IMR-90 (cell line): Measurements from ENCODE around the gene ASTN2. TPM values are rescaled to one million over a fixed set of nuclear protein-coding genes. Genes with fewer than 3 reads are reported as not detected.

Experiments used
- ATAC-seq: fragments of 200-7000 bp; cut with Tn5 transposase; 2 replicates; pipeline ENCODE4 v1.9.1; 2020; ENCODE audit warnings: low read depth, mild to moderate bottlenecking, moderate library complexity
- BruUV-seq: library from RNA; stranded (reverse); fragments of 400-500 nt; replicated peaks from 2 replicates; lab custom pipeline; 2021; lab: Mats Ljungman, UMichigan
- CTCF ChIA-PET: fragments of 300-600 bp; formaldehyde crosslinking; extraction: SDS; loops from one replicate; lab custom pipeline; 2021; ENCODE audit warnings: antibody characterized with exemption; lab: Yijun Ruan, JAX
- POLR2A ChIA-PET: fragments of 300-600 bp; sonication (Branson Sonifier 250); formaldehyde crosslinking; loops from one replicate; lab custom pipeline; 2022; ENCODE audit warnings: antibody characterized with exemption; ENCODE audit not compliant: unreplicated experiment; lab: Charles Lee
- DNase-seq: peaks from one replicate; pipeline ENCODE4 v3.0.0; 2013
- H2AFZ ChIP-seq: replicated peaks from 2 replicates; pipeline ENCODE3; 2013; ENCODE audit warnings: low read length, mild to moderate bottlenecking; ENCODE audit not compliant: poor library complexity
- H2AK5ac ChIP-seq: 2 replicates; pipeline ENCODE4 v1.6.1; 2013; ENCODE audit warnings: low read depth, low read length, inconsistent platforms
- H2AK9ac ChIP-seq: replicated peaks from 2 replicates; pipeline ENCODE3; 2013; ENCODE audit warnings: mild to moderate bottlenecking, low read depth, low read length, moderate library complexity; ENCODE audit not compliant: poor library complexity
- H2BK120ac ChIP-seq: 2 replicates; pipeline ENCODE4 v1.6.1; 2013; ENCODE audit warnings: low read depth, low read length, inconsistent platforms
- H2BK15ac ChIP-seq: 3 replicates; pipeline ENCODE4 v1.6.1; 2013; ENCODE audit warnings: low read depth, low read length, inconsistent platforms
- H2BK20ac ChIP-seq: 2 replicates; pipeline ENCODE4 v1.6.1; 2013; ENCODE audit warnings: low read depth, mild to moderate bottlenecking, inconsistent platforms, low read length, moderate library complexity
- H2BK5ac ChIP-seq: 2 replicates; pipeline ENCODE4 v1.6.1; 2013; ENCODE audit warnings: mild to moderate bottlenecking, low read depth, low read length, inconsistent platforms; ENCODE audit not compliant: poor library complexity, severe bottlenecking
- H3K14ac ChIP-seq: replicated peaks from 2 replicates; pipeline ENCODE4 v1.6.1; 2013; ENCODE audit warnings: low read depth, low read length, inconsistent platforms
- H3K18ac ChIP-seq: 2 replicates; pipeline ENCODE4 v1.6.1; 2013; ENCODE audit warnings: low read depth, low read length, control low read depth
- H3K23ac ChIP-seq: 2 replicates; pipeline ENCODE4 v1.6.1; 2013; ENCODE audit warnings: low read depth, low read length, inconsistent platforms
- H3K27ac ChIP-seq: 2 replicates; pipeline ENCODE4 v1.5.1; 2013; ENCODE audit warnings: mild to moderate bottlenecking, control low read depth, low read length; ENCODE audit not compliant: insufficient read depth
- H3K27me3 ChIP-seq: 2 replicates; pipeline ENCODE4 v1.6.1; 2013; ENCODE audit warnings: low read length; ENCODE audit not compliant: control insufficient read depth, insufficient read depth
- H3K36me3 ChIP-seq: 2 replicates; pipeline ENCODE4 v1.6.1; 2013; ENCODE audit warnings: low read length, mixed read lengths; ENCODE audit not compliant: control insufficient read depth, insufficient read depth
- H3K4ac ChIP-seq: 2 replicates; pipeline ENCODE4 v1.6.1; 2013; ENCODE audit warnings: low read depth, low read length, inconsistent platforms
- H3K4me1 ChIP-seq: 2 replicates; pipeline ENCODE4 v1.6.1; 2013; ENCODE audit warnings: low read length, mixed read lengths; ENCODE audit not compliant: control insufficient read depth, insufficient read depth
- H3K4me2 ChIP-seq: 2 replicates; pipeline ENCODE4 v1.6.1; 2013; ENCODE audit warnings: low read depth, mild to moderate bottlenecking, control low read depth, low read length, moderate library complexity
- H3K4me3 ChIP-seq: 2 replicates; pipeline ENCODE4 v1.5.1; 2013; ENCODE audit warnings: low read depth, mild to moderate bottlenecking, control low read depth, low read length, moderate library complexity; ENCODE audit not compliant: insufficient read depth
- H3K56ac ChIP-seq: 2 replicates; pipeline ENCODE4 v1.6.1; 2013; ENCODE audit warnings: low read length, inconsistent platforms; ENCODE audit not compliant: insufficient read depth; ENCODE audit errors: extremely low read depth
- H3K79me1 ChIP-seq, 2 experiments: 2 replicates each; pipeline ENCODE4 v1.6.1; 2013; ENCODE audit warnings: low read length in 2 of 2, inconsistent platforms in 1 of 2, low read depth in 1 of 2
- H3K9ac ChIP-seq: 2 replicates; pipeline ENCODE4 v1.6.1; 2013; ENCODE audit warnings: low read depth, low read length, control low read depth
- H3K9me1 ChIP-seq: 2 replicates; pipeline ENCODE4 v1.6.1; 2013; ENCODE audit warnings: low read length, inconsistent platforms; ENCODE audit not compliant: insufficient read depth
- H3K9me3 ChIP-seq: 2 replicates; pipeline ENCODE4 v1.6.1; 2013; ENCODE audit warnings: low read length; ENCODE audit not compliant: control insufficient read depth, insufficient read depth
- H4K20me1 ChIP-seq: 2 replicates; pipeline ENCODE4 v1.6.1; 2013; ENCODE audit warnings: low read length, inconsistent platforms; ENCODE audit not compliant: insufficient read depth
- H4K5ac ChIP-seq: 2 replicates; pipeline ENCODE4 v1.6.1; 2013; ENCODE audit warnings: mild to moderate bottlenecking, low read depth, low read length, control low read depth
- H4K8ac ChIP-seq, 2 experiments: 2 replicates each; pipeline ENCODE4 v1.6.1; 2013; ENCODE audit warnings: low read depth in 2 of 2, low read length in 2 of 2, control low read depth in 1 of 2, inconsistent platforms in 1 of 2
- H4K91ac ChIP-seq: 2 replicates; pipeline ENCODE4 v1.6.1; 2013; ENCODE audit warnings: low read depth, low read length, inconsistent platforms; ENCODE audit not compliant: insufficient read depth
- BHLHE40 ChIP-seq: fragments of 150-350 bp; IDR thresholded peaks from 2 replicates; pipeline ENCODE4 v1.6.1; 2016; ENCODE audit warnings: mild to moderate bottlenecking, low read depth, low read length
- MAFK ChIP-seq: IDR thresholded peaks from 2 replicates; pipeline ENCODE4 v1.6.1; 2012; ENCODE audit warnings: low read depth, low read length, improper control_type of control experiment
- MAZ ChIP-seq: IDR thresholded peaks from 2 replicates; pipeline ENCODE4 v1.6.1; 2012; ENCODE audit warnings: low read depth, mild to moderate bottlenecking, low read length, improper control_type of control experiment, moderate library complexity, borderline replicate concordance
- NFE2L2 ChIP-seq: fragments of 150-350 bp; IDR thresholded peaks from 2 replicates; pipeline ENCODE4 v1.6.1; 2016; ENCODE audit warnings: low read depth, mild to moderate bottlenecking, low read length
- RAD21 ChIP-seq: IDR thresholded peaks from 2 replicates; pipeline ENCODE4 v1.6.1; 2012; ENCODE audit warnings: low read length, improper control_type of control experiment
- RFX5 ChIP-seq: IDR thresholded peaks from 2 replicates; pipeline ENCODE4 v1.8.0; 2012; ENCODE audit warnings: low read depth, mild to moderate bottlenecking, low read length, moderate library complexity
- WGBS, 2 experiments: methylation state at CpG; one replicate each; pipeline versions ENCODE4 v1.1.5 to v1.1.7; 2013; ENCODE audit warnings: missing lambda C conversion rate in 2 of 2; ENCODE audit not compliant: insufficient read length in 1 of 2; ENCODE audit errors: extremely low coverage in 2 of 2; 5-methylcytosine and 5-hydroxymethylcytosine counted together
- dilution Hi-C: fragments of 300-500 bp; cut with HindIII; formaldehyde crosslinking; loops from one replicate; pipeline ENCODE4 v1.14.3; 2018; ENCODE audit warnings: low sequenced_read_pairs; ENCODE audit not compliant: unreplicated experiment
- in situ Hi-C: fragments of 300-500 bp; cut with MboI; formaldehyde crosslinking; loops from 3 replicates; pipeline ENCODE4 v1.14.3; 2019; ENCODE audit warnings: low sequenced_read_pairs, inconsistent platforms, mixed read lengths
- intact Hi-C: fragments of 100-400 bp; cut with micrococcal nuclease; formaldehyde crosslinking; loops from 2 replicates; pipeline ENCODE4 v1.10.0; 2022
- polyA plus RNA-seq, 3 experiments: library from polyadenylated mRNA; depleted of rRNA; stranded (reverse); fragments of >200 nt; gene quantifications; 2 replicates each; pipeline ENCODE4 v1.2.3, GENCODE V29; 2012; ENCODE audit warnings: low replicate concordance in 1 of 3
- total RNA-seq: library from RNA; depleted of rRNA; stranded (reverse); fragments of >200 nt; gene quantifications from 2 replicates; pipeline ENCODE4 v1.2.3, GENCODE V29; 2012
- TF ChIP-seq, protein P1 (sequence below): conservative IDR thresholded peaks from 2 replicates; pipeline ENCODE4 v1.5.1; 2012; ENCODE audit warnings: mild to moderate bottlenecking, low read depth, low read length, improper control_type of control experiment

ASTN2 gene
- total and polyA plus RNA-seq, 2 of the 4 experiments (the other 2 are of a cell fraction) = 3.8 to 6.8 TPM

DNA sequence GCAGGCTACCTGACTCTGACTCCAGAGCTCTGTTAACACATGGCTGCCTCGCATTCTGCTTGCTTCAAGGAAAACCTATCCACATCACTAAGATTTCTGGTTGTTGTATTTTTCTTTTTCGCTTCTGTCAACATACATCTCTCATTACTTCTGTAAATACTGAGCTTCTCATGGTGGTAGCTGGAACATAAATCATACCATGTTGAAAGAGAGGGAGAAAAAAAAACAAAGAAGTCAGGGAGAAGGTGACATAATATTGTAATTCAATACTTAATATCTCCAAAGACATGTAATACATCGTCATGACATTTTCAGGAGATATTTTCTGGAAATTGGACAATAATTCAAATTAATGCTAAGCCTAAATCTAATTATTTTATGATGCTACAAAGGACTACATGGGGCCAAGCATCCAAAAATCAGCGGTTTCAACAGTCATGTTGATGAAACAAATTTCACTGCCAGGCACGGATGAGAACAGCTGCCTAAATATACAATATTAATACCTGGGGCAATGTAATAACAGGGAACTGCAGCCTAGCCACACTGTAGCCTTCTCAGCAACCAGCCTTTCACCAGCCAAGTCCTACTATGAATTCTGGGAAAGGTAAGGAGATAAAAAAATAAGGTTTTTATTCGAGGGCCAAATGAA is 395.8 kb downstream of the ASTN2 start:
- TF ChIP-seq MAZ (no peak), RAD21 (no peak), NFE2L2 (no peak), MAFK (no peak), BHLHE40 (no peak), RFX5 (no peak)
- TF ChIP-seq, protein P1, sequence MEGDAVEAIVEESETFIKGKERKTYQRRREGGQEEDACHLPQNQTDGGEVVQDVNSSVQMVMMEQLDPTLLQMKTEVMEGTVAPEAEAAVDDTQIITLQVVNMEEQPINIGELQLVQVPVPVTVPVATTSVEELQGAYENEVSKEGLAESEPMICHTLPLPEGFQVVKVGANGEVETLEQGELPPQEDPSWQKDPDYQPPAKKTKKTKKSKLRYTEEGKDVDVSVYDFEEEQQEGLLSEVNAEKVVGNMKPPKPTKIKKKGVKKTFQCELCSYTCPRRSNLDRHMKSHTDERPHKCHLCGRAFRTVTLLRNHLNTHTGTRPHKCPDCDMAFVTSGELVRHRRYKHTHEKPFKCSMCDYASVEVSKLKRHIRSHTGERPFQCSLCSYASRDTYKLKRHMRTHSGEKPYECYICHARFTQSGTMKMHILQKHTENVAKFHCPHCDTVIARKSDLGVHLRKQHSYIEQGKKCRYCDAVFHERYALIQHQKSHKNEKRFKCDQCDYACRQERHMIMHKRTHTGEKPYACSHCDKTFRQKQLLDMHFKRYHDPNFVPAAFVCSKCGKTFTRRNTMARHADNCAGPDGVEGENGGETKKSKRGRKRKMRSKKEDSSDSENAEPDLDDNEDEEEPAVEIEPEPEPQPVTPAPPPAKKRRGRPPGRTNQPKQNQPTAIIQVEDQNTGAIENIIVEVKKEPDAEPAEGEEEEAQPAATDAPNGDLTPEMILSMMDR = no peak
- no peaks in the 10 kb centered on the region for H3K9me3 ChIP-seq
- H4K20me1 ChIP-seq = no peaks in the 10 kb centered on the region
- no peak overlapping the region for H3K4me3 ChIP-seq
- no peak overlapping the region for H2BK5ac ChIP-seq
- ChIA-PET POLR2A (no interaction called here), CTCF (interaction anchor here (1.7 kb wide), 1 partner anchor 11 kb away, joined by 4 read pairs; no protein-coding TSS in a partner anchor)
- no peaks in the 10 kb centered on the region for H3K79me1 ChIP-seq
- no CpG with 5 or more reads among the region's 6 CpGs for WGBS, 2 experiments
- H3K9ac ChIP-seq = no peak overlapping the region
- H4K5ac ChIP-seq = no peak overlapping the region
- H3K27ac ChIP-seq = no peak overlapping the region
- intact Hi-C loops = no loop called here
- H3K56ac ChIP-seq = no peak overlapping the region
- in situ Hi-C loops = no loop called here
- no peak for ATAC-seq
- H3K4ac ChIP-seq = no peak overlapping the region
- no peak for DNase-seq
- no peak overlapping the region for H2AK9ac ChIP-seq
- no peak overlapping the region for H2AFZ ChIP-seq
- H3K14ac ChIP-seq = no peak overlapping the region
- no peak overlapping the region for H2BK20ac ChIP-seq
- H3K18ac ChIP-seq = no peak overlapping the region
- H3K27me3 ChIP-seq = no peaks in the 10 kb centered on the region
- H4K91ac ChIP-seq = no peak overlapping the region
- H2BK120ac ChIP-seq = no peak overlapping the region
- H2BK15ac ChIP-seq = no peak overlapping the region
- BruUV-seq = no TSS peak
- H2AK5ac ChIP-seq = no peak overlapping the region
- no peaks in the 10 kb centered on the region for H3K4me1 ChIP-seq
- dilution Hi-C loops = no loop called here
- H4K8ac ChIP-seq = no peak overlapping the region
- no peaks in the 10 kb centered on the region for H3K36me3 ChIP-seq
- no peak overlapping the region for H3K4me2 ChIP-seq
- H3K9me1 ChIP-seq = no peaks in the 10 kb centered on the region
- no peak overlapping the region for H3K23ac ChIP-seq
